K562 (cell line): ENCODE measurements around the gene DNAJB13. TPM values are rescaled to one million over a fixed set of nuclear protein-coding genes. Genes with fewer than 3 reads are reported as not detected.

Experiments used
- CSDE1 ChIP-seq, 2 experiments: fragments of 450-650 bp; IDR thresholded peaks; 2 replicates each; pipeline ENCODE4 v1.6.1; 2016; ENCODE audit warnings: mild to moderate bottlenecking in 1 of 2
- E2F6 ChIP-seq, 2 experiments: IDR thresholded peaks; 2 replicates each; pipeline ENCODE4 v1.6.1; 2011; ENCODE audit warnings: borderline replicate concordance in 1 of 2, control low read depth in 1 of 2, low read depth in 1 of 2, low read length in 1 of 2, mild to moderate bottlenecking in 1 of 2, mixed read lengths in 1 of 2, moderate library complexity in 1 of 2; ENCODE audit not compliant: insufficient read depth in 1 of 2, insufficient read length in 1 of 2, poor library complexity in 1 of 2, severe bottlenecking in 1 of 2; ENCODE audit errors: extremely low read depth in 1 of 2
- GATAD2A ChIP-seq: fragments of 450-650 bp; IDR thresholded peaks from 2 replicates; pipeline ENCODE4 v1.6.1; 2017
- GTF2F1 ChIP-seq: IDR thresholded peaks from 2 replicates; pipeline ENCODE4 v1.6.1; 2011; ENCODE audit warnings: low read depth, low read length, improper control_type of control experiment
- HMGN3 ChIP-seq: IDR thresholded peaks from 2 replicates; pipeline ENCODE4 v1.6.1; 2011; ENCODE audit warnings: borderline replicate concordance, low read depth, mild to moderate bottlenecking, mixed read lengths, low read length; ENCODE audit not compliant: insufficient read length; ENCODE audit errors: extremely low read depth
- HMGXB4 ChIP-seq: sonication (generic); formaldehyde crosslinking; IDR thresholded peaks from 2 replicates; pipeline ENCODE4 v1.8.1; 2023; ENCODE audit warnings: mild to moderate bottlenecking, missing genetic modification reagents
- HSF4 ChIP-seq: fragments of 250-450 bp; sonication (Bioruptor Pico); IDR thresholded peaks from 2 replicates; pipeline ENCODE4 v2.1.2; 2022; ENCODE audit warnings: mild to moderate bottlenecking, moderate library complexity, borderline replicate concordance
- KDM1A ChIP-seq, 2 experiments: fragments of 450-650 bp; IDR thresholded peaks; 2 replicates each; pipeline ENCODE4 v1.6.1; 2016; ENCODE audit warnings: mild to moderate bottlenecking in 2 of 2
- LARP7 ChIP-seq: fragments of 450-650 bp; IDR thresholded peaks from 2 replicates; pipeline ENCODE4 v1.6.1; 2016
- LCOR ChIP-seq: sonication (generic); formaldehyde crosslinking; IDR thresholded peaks from 2 replicates; pipeline ENCODE4 v1.8.0; 2022; ENCODE audit warnings: mild to moderate bottlenecking, missing genetic modification reagents
- PML ChIP-seq: IDR thresholded peaks from 2 replicates; pipeline ENCODE4 v1.6.1; 2012; ENCODE audit warnings: low read length, inconsistent platforms
- RAD51 ChIP-seq: fragments of 450-650 bp; IDR thresholded peaks from 2 replicates; pipeline ENCODE4 v1.7.1; 2016; ENCODE audit warnings: low read depth, mild to moderate bottlenecking, borderline replicate concordance
- SMAD4 ChIP-seq: fragments of 250-450 bp; sonication (Bioruptor Pico); conservative IDR thresholded peaks from 2 replicates; pipeline ENCODE4 v1.8.0; 2021; ENCODE audit warnings: inconsistent platforms, mild to moderate bottlenecking, moderate library complexity
- SREBF1 ChIP-seq: fragments of 150-350 bp; IDR thresholded peaks from 2 replicates; pipeline ENCODE4 v1.6.1; 2014; ENCODE audit warnings: antibody characterized with exemption, low read depth, low read length, borderline replicate concordance
- WHSC1 ChIP-seq: IDR thresholded peaks from one replicate; pipeline ENCODE4 v1.6.1; 2012; ENCODE audit warnings: low read length, control low read depth, inconsistent platforms
- XRCC4 ChIP-seq: IDR thresholded peaks from one replicate; pipeline ENCODE4 v1.6.1; 2011; ENCODE audit not compliant: insufficient read depth, insufficient read length; ENCODE audit errors: extremely low read depth
- YY1 ChIP-seq, 3 experiments: IDR thresholded peaks; 2 replicates each; pipeline ENCODE4 v1.6.1; 2011; ENCODE audit warnings: low read length in 2 of 3, mild to moderate bottlenecking in 2 of 3, moderate library complexity in 2 of 3, borderline replicate concordance in 1 of 3, control low read depth in 1 of 3, low read depth in 1 of 3; ENCODE audit not compliant: insufficient read depth in 3 of 3, insufficient replicate concordance in 2 of 3, control insufficient read depth in 1 of 3, insufficient read length in 1 of 3; ENCODE audit errors: extremely low read depth in 1 of 3
- ZNF282 ChIP-seq: sonication (generic); formaldehyde crosslinking; IDR thresholded peaks from 2 replicates; pipeline ENCODE4 v1.8.1; 2023; ENCODE audit warnings: missing genetic modification reagents
- ZNF431 ChIP-seq: sonication (generic); formaldehyde crosslinking; IDR thresholded peaks from 2 replicates; pipeline ENCODE4 v1.8.0; 2022; ENCODE audit warnings: mild to moderate bottlenecking, missing genetic modification reagents
- ZNF584 ChIP-seq: fragments of 200-800 bp; sonication (Bioruptor generic); IDR thresholded peaks from 2 replicates; pipeline ENCODE4 v1.6.1; 2016; ENCODE audit warnings: low read depth, mild to moderate bottlenecking, missing genetic modification characterization, missing compliant biosample characterization
- ZNF695 ChIP-seq: fragments of 450-650 bp; formaldehyde crosslinking; IDR thresholded peaks from 2 replicates; pipeline ENCODE4 v1.4.0; 2020; ENCODE audit warnings: mild to moderate bottlenecking, moderate library complexity
- ZNF740 ChIP-seq, 3 experiments: fragments of 200-800 bp in 1 of 3; sonication (Bioruptor generic) in 1 of 3; sonication (generic) in 1 of 3; formaldehyde crosslinking in 1 of 3; IDR thresholded peaks; 2 replicates each; pipeline versions ENCODE4 v1.6.1 to v1.8.0; 2016 to 2022; ENCODE audit warnings: mild to moderate bottlenecking in 2 of 3, missing compliant biosample characterization in 2 of 3, missing genetic modification characterization in 2 of 3, missing genetic modification reagents in 1 of 3
- ZSCAN32 ChIP-seq: fragments of 450-650 bp; formaldehyde crosslinking; IDR thresholded peaks from 2 replicates; pipeline ENCODE4 v1.4.0; 2020; ENCODE audit warnings: mild to moderate bottlenecking, moderate library complexity
- polyA plus RNA-seq, 8 experiments: library from polyadenylated mRNA; depleted of rRNA in 4 of 8; stranded (reverse) in 5 of 8; unstranded in 3 of 8; fragments of >200 nt; fragmentation: Nextera tagmentation in 2 of 8; fragmentation: Illumina TruSeq in 1 of 8; extraction: Ambion mirVana in 2 of 8; extraction: Trizol in 1 of 8; gene quantifications; 2 replicates each; pipeline versions ENCODE4 v1.2.1 to v1.2.3, GENCODE V29; 2011 to 2014; ENCODE audit warnings: inconsistent platforms in 1 of 8, missing spikeins in 1 of 8
- total RNA-seq, 7 experiments: library from RNA; depleted of rRNA in 6 of 7; stranded (reverse); fragments of >200 nt in 6 of 7; fragmentation: Illumina TruSeq in 2 of 7; extraction: Trizol in 2 of 7; gene quantifications; 2 replicates each; pipeline versions ENCODE4 v1.2.1 to v1.2.3, GENCODE V29; 2011 to 2021; ENCODE audit warnings: low replicate concordance in 1 of 7

DNAJB13 gene
- total and polyA plus RNA-seq, 9 of the 15 experiments (the other 6 are each of a cell fraction or from before 2014, with no cell fraction given): 0.14 TPM; not detected in 8

GRCh38 chr11:73982990-73983740, 32.3 kb downstream of the DNAJB13 start (continued):
- TF ChIP-seq LCOR (CRISPR knock-in tag): peak; percentile 96
- TF ChIP-seq ZNF431 (CRISPR knock-in tag): peak; percentile 76
- peak; percentile 93 to 95 for TF ChIP-seq E2F6 (IDR thresholded peaks at IDR 0.05; ENCODE audit: borderline replicate concordance in 1 of 2, extremely low read depth in 1 of 2, insufficient read depth in 1 of 2, insufficient read length in 1 of 2, low read depth in 1 of 2, low read length in 1 of 2, poor library complexity in 1 of 2, severe bottlenecking in 1 of 2)
- TF ChIP-seq ZNF584 (CRISPR knock-in tag): peak; percentile 82; the same call in 1 of the 2 replicates
- TF ChIP-seq SMAD4 (CRISPR knock-in tag): peak; percentile 94
- TF ChIP-seq WHSC1: no peak
- TF ChIP-seq HMGXB4 (CRISPR knock-in tag): peak; percentile 63
- no peak for TF ChIP-seq XRCC4
- no peak for TF ChIP-seq YY1 (IDR thresholded peaks at IDR 0.05; ENCODE audit: borderline replicate concordance in 1 of 3, control insufficient read depth in 1 of 3, extremely low read depth in 1 of 3, insufficient read depth in 3 of 3, insufficient read length in 1 of 3, insufficient replicate concordance in 2 of 3, low read depth in 1 of 3, low read length in 2 of 3)
- 0 out of 2 replicates have a peak, but pooled peaks have one; percentile 21 for TF ChIP-seq GATAD2A
- peak; percentile 83 for TF ChIP-seq ZNF740 (CRISPR knock-in tag; IDR thresholded peaks at IDR 0.05)
- TF ChIP-seq ZNF740 (tag; IDR thresholded peaks at IDR 0.05): no peak
- 0 out of 2 replicates have a peak, but pooled peaks have one; percentile 85 for TF ChIP-seq ZNF695
- 0 out of 2 replicates have a peak, but pooled peaks have one; percentile 19 for TF ChIP-seq LARP7
- TF ChIP-seq GTF2F1: peak; percentile 74; the same call in 1 of the 2 replicates
- TF ChIP-seq ZNF282: 0 out of 2 replicates have a peak, but pooled peaks have one; percentile 45
- peak; percentile 90 for TF ChIP-seq HMGN3
- no peak for TF ChIP-seq SREBF1
- peak; percentile 62; the same call in 1 of the 2 replicates for TF ChIP-seq PML
- no peak for TF ChIP-seq CSDE1 (IDR thresholded peaks at IDR 0.05)
- TF ChIP-seq RAD51: peak; percentile 93
- peak in 1 of 2 experiments; percentile 71; a peak in 1 of 4 replicates for TF ChIP-seq KDM1A (IDR thresholded peaks at IDR 0.05)
- peak; percentile 57; the same call in 1 of the 2 replicates for TF ChIP-seq ZSCAN32 (CRISPR knock-in tag)
- TF ChIP-seq HSF4 (CRISPR knock-in tag): peak; percentile 51; the same call in 1 of the 2 replicates
